GM19025 (cell line): ENCODE results near the gene GSKIP.

ENCODE experiments used
- ATAC-seq: cut with Tn5 transposase; IDR thresholded peaks from one replicate; pipeline ENCODE4 v1.9.1; 2021; ENCODE audit warnings: mild to moderate bottlenecking, low read depth, moderate library complexity; ENCODE audit not compliant: unreplicated experiment

GSKIP gene

DNA sequence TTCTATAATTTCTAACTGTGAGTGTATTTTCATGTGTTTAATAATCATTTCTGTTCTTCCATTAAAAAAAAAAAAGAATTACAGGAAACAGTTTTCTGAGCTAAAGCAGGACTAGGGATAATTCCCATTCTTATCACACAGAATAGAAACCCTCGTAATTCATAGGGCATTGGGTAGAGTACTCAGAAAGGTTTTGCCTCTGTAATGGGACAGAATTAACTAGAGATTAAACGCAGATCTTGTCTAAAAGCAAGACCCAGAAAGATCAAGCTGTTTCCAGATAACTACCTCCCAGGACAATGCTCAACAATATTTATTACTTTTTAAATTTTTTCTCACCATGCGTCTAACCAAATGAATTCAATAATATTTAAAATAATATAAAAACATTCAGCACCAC is 10.2 kb downstream of the GSKIP start:
- no peak for ATAC-seq

DNA sequence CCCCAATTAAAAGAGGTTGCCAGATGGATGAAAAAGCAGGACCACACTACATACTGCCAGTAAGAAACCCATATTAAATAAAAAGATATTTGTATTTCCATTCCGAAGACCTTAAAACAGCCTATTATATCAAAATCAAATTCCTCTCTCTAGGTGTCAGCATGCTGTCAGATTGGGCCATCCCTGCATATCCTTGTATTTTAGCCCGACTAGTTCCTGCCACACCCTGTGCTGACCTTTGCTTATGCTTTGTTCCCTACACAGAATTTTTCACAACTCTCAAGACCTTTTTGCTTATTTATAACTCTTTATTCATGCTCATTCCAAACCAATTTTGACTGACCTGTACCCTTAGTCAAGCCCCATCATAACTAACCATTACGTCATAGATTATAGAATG is 12.8 kb downstream of the GSKIP start:
- no peak for ATAC-seq

DNA sequence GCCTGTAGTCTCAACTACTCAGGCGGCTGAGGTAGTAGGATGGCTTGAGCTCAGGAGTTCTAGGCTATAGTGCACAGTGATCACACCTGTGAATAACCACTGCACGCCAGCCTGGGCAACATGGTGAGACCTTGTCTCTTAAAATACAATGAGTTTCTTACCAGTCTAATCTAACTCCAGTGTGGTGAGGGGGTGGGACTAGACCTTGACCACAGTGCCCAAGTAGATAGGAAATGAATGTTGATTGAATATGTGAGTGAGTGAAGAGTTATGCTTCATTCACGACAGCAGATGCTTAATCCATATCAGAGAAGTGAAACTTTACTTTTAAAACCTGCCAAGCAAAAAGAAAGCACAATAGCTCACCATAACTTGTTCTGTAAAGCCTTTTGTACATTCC is 17.4 kb downstream of the GSKIP start:
- ATAC-seq, result no peak

DNA sequence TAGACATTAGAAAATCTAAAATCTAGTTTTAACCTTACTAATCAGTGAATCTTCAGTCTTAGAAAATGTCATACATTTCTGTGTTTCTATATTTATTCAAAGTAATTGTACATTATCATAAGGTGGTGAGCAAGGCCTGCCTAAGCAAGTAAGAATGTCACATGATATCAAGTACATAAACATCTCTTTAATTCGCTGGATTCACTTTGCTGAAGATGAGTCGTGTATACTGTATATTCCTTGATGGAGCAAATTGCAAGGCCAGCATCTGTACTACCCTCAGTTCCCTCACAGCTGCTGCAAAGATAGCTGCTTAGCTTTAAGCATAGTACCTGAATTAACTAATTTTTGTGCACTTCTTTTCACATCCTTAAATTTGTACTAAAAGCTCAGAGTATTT is 20.1 kb downstream of the GSKIP start:
- ATAC-seq, result no peak

DNA sequence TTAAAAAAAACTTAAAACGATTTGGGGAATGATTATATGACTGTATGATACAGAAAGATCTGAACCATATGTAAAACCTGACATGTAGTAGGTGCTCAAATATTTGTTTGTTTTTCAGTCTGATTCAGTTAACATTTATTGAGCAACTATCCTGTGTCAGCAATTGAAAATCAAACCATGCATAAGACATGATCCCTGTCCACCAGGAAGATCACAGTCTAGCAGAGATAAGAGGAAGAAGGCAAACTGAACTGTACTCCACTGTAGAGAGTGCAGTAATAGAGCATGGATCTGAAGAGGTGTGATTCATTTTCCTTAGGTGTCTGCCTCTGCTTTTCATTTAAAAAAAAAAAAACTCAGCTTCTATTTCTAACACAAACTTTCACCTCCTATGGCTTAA is 20.7 kb downstream of the GSKIP start:
- ATAC-seq, result no peak

DNA sequence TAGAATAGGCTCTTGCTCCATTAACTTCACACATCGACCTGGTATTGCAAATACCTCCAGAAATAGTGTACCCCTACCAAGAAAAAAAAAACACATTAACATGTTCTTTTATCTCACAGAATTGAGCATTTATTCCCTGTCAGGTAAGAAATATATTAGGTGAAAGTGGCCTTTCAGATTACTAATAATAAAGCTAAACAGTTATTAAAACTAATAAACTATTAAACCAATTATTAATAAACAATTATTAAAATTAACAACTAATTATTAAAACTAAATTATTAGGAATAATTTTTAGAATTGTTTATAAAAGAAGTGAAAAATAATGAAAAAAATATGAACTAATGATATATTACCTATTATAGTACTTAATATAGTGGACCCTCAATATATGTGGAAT is 21.4 kb downstream of the GSKIP start:
- ATAC-seq, result no peak

DNA sequence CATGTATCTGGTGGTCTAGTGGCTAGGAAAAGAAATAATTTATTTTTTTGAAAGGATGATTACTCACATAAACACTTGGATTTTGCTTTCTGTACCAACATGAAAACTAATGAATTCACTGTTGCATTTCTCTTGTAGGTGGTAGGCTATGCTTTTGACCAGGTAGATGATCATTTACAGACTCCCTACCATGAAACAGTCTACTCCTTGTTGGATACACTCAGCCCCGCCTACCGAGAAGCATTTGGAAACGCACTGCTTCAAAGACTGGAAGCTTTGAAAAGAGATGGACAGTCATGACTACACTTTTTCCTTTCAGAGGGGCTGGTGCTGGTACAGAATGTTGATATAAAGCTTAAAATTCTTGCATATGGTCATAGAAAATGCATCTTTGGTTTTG is 22.1 kb downstream of the GSKIP start:
- no peak for ATAC-seq

DNA sequence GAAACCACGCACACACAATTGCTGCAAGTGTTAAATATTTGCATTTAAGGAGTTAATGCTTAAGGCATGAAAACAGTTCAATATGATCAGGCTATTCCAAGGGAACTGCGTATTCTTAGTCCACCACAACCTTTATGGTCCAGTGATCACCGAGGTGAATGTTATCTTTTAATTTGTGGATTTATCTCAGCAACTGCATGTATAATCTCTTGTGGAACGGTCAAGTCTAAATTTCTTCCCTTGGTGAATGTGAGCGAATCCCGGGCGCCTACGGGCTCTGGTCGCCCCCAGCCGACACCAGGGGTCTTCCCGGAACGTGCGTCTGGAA is 27.6 kb downstream of the GSKIP start:
- no peak for ATAC-seq

DNA sequence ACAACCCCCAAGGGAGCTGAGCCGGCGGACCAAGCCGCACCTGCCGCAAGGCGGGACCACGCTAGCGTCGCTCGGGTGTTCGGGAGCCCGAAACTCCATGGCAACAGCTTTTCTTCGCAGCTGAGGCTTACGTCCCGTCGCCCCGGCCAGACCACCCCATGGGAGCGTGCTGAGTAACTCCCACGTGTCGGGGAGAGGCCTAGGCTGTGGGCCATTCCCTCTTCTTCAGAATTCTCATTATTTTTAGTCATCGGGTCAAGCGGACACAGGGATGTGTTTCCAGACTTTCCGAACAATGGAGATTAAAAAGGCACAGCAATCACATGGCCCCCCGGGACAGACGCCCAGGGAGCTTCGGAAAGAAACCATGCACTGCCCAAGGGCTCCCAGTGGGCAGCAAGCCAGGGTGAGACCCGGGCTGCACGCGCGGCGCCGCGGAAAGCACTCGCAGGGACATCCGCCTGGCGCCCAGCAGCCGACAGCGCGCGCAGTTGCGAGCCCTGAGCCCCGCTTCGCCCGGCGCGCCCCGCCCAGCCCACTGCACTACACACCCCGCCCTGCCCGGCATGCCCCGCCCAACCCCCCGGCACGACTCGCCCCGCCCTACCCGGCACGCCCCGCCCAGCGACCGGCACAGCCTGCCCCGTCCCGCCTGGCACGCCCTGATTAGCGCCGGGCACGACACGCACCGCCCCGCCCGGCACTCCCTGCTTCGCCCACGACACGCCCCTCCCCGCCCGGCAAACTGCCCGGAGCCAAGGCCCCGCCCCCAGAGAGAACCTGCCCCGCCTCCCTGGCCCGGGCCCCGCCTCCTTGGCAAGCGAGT is 28.2 kb downstream of the GSKIP start:
- ATAC-seq, result peak; percentile 91

DNA sequence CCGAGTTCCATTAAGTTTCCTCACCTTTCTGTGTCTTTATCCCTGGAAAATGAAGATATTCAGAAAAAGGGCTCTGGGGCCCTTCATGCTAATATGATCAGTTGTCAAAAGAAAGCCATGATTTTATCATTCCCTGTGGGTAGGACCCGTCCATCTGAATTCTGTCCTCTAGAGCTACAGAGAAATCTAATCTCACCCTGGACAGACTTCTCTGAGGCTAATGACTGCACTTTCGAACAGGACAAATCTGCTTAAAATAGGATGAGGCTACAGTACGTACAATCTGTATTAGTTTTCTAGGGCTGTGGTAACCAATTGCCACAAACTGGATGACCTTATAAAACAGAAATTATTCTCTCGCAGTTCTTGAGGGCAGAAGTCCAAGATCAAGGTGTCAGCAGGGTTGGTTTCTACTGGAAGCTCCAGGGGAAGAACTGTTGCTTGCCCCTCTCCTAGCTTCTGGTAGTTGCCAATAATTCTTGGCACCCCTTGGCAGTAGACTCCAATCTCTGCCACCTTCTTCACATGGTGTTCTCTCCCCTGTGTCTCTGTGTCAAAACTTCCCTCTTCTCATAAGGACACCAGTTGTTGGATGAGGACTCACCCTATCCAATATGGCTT is 29.9 kb downstream of the GSKIP start:
- no peak for ATAC-seq

DNA sequence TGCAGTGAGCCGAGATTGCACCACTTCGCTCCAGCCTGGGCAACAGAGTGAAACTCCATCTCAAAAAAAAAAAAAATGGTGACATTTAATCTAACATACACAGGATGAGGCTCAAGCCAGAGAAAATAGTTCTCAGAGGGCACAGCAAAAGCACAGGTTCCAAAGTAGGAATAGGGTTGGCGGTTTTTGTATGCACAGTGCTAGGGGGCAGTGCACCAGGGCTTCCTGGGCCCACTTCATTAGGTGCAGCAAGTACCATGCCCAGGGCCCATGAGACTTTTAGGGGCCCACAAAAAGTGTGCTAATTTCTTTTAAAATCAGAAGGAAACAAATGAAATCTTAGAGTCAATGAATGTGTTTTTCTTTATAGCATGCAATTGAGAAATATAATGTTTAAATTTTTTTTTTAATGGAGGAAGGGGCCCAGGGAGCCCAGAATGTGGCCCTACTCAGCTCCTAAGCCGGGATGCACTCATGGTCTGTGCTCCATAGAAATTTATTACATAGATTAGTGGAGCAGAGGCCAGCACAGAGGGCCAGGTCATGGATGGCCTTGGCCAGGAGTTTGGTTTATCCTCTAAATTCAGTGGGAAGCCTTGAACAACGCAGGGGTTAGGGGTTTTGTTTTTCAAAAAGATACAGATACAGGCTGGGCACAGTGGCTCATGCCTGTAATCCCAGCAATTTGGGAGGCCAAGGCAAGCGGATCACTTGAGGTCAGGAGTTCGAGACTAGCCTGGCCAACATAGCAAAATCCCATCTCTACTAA is 30.9 kb downstream of the GSKIP start:
- no peak for ATAC-seq

DNA sequence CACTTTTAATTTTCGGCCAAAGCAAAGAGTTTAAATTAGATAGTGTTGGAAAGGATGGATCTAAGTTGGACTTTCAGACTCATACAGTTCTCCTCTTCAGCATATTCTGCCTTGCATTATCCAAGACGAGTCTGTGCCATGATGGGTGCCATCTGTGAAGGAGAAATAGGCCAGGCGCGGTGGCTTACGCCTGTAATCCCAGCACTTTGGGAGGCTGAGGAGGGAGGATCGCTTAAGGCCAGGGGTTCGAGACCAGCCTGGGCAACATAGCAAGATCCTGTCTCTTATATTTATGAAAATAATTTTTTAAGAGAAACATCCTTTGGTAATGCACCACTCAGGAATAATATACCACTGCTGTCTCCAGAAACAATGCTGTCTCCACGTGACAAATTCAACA is 35.1 kb downstream of the GSKIP start:
- no peak for ATAC-seq

DNA sequence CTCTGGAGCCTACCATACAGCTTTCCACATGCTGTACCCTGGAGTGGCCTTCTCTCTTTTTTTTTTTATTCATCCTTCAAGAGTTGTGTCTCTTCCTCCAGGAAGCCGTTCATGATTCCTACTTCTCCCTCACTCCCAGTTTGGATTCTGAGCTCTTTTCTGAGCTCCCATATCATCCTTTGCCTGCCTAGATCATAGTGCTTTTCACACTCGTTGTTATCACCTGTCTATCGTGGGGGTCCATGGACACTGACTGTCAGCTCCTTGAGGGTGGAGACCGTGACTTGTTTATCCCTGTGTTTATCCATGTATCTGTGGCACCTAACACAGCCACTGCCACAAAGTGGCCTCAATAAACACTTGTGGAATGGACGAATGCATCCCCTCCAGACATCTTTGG is 35.6 kb downstream of the GSKIP start:
- no peak for ATAC-seq

DNA sequence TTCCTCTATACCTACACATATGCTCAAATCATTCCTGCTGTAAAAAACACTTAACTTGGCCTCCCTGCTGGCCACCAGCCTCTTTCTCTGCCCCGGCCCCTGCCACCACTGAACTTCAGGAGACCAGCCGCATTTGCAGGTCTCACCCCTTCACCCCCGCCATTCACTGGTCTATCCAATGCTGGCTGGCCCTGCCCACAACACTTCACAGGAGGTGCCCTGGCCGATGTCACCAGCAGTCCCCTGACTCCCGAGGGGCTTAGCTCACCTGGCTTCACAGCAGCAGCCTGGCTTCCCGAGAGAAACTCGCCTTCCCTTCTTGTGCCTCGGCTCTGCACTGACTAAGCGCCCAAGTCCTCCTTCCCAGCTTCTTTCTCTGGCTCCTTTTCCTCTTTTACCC is 36.1 kb downstream of the GSKIP start:
- no peak for ATAC-seq

DNA sequence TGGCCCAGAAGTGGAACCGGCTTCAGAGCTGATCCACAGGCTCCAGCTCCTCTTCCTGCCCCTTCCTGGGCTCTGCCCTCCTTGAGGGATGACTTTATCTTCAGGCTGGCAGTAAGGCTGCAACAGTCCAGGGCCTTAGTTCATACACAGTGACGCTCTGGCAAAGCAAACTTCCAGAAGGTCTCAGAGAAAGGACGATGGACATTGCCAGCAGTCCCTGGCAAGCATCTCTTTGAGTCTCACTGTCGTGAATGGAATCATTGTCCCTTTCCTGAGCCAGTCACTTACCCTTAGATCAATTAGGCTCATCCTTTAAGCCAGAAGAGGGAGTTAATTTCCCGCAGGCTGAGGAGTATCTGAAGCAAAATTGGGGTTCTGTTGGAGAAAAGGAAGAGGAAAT is 37.2 kb downstream of the GSKIP start:
- ATAC-seq, result no peak

DNA sequence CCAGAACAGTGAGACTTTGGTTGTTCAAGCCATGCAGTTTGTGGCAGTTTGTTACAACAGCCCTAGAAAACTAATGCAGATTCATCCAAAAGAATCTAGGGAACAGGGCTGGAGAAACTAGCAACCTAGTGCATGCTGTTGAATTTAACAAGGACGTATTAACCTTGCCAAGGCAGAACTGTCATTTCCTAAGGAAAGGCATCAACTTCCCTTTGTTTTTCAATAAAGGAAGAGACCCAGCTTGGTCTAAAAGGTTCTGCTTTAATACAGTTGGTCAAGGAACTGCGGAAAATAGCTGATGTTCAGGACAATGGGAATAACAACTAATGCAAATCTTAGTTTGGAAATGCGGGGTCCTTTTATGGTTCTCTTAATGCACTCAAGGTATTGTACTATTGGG is 40.1 kb downstream of the GSKIP start:
- ATAC-seq, result no peak

DNA sequence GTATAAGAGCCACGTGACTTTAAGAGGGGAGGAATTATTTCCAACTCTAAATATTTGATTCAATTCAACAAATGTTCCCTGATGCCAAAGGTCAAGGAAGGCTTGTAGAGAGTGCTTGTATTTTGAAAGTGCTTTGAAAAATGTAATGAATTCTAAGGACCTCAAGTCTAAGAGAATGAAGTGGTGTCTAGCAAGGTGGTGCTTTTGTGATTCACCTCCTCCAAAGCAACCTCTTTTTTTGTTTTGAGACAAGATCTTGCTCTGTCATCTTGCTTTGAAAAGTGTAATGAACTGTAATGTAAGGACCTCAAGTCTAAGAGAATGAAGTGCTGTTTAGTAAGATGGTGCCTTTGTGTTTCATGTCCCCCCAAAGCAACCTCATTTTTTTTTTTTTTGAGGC is 42.4 kb downstream of the GSKIP start:
- ATAC-seq, result no peak

DNA sequence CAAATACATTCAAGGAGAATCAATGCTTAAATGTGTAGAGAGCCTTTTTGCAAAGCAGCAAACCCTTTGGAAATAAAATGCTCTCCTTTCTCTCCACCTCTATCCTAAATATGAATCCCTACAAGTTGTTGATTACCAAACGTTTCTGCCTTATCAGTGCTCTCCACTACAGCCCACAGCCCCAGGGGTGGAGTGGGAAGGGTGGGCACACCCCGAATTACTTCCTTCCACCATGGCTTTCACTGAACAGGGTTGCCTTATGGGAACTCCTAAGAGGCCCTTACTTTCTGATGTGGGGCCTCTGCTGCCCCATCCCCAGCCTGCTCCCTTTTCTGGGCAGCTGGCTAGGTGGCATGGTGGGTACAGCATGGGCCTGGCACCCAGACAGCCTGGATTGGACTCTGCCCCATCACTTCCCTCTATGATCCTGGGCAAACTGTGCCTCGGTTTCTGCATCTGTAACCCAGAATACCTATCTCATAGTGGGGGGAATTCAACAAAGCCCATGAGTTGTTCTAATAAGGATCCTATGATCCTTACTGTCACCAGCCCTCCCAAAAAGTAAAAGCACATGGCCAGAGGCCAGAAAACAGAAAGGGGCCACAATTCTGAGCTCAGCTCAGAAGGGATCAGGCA is 44.7 kb downstream of the GSKIP start:
- ATAC-seq, result no peak

DNA sequence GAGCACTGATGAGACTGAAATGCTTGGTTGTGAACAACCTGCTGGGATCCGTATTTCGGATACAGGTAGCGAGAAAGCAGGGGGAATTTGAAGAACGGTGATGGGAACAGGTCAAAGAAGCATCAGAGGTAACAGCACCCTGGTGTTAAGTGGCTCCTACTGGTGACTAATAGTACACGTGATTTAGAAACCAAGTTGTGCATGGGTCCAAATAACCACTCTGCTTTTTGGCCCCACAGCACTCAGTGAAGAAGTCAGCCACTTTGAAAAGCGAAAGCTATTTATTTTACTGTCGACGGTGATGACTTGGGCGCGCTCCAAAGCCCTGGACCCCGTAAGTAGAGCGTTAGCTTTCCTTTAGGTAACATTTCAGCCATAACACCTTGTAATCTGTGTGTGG is 45.3 kb downstream of the GSKIP start:
- ATAC-seq, result no peak

DNA sequence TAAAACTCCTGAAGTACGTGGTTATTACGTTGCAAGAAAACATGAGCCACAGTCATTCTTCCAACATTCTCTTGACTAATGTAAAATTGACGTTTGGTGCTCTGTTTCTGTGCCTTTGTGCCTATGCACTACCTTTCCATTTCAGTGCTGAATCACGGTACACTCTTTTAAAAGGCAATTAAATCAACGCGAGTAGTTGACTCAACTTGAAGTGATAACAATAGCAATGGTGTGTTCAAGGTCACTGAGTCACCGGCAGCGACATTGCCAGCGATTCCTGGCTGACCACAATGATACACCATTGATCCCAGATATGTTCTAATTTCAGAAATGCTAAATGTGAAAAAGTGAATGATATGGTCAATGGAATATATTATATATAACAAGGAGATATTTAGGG is 46.4 kb downstream of the GSKIP start:
- ATAC-seq, result no peak

DNA sequence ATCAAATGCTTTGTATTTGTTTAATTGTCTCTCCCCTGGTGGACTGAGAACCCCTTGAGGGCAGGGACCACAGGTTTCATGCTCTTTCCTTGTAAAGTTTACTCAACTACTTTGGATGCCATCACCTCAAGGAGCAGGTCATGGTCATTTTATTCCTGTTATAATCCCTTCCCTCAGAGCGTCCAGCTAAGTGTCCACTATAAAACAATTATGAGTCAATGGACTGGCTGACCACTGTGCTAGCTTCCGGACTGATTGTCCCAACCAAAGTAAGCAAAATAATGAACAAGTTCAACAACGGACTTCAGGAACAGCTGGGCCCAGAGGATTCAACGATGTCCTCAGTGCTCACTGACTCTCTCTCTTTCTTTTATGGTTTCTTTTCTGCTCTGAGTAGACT is 46.8 kb downstream of the GSKIP start:
- ATAC-seq, result no peak
